ENCODE measurements around the gene CT45A10.
"Not testable (repeated sequence)": the region's sequence is repeated elsewhere in the genome, so short reads cannot be mapped to it uniquely, and the experiment has no call there.

The CT45A10 gene

GRCh38 chrX:135914404-135914803 is 21.2 kb upstream of the CT45A10 start:
- Histone ChIP-seq H3K4me3 (ENCODE audit: low read depth, low read length) (no peak overlapping the region), H3K4me1 (no peaks in the 10 kb centered on the region), H3K36me3 (ENCODE audit: control insufficient read depth, insufficient read depth, low read length) (no peaks in the 10 kb centered on the region), H3K9me3 (ENCODE audit: control insufficient read depth, low read length) (no peaks in the 10 kb centered on the region), H3K9ac (no peak overlapping the region), H3K27ac (no peak overlapping the region), H3K79me2 (no peaks in the 10 kb centered on the region), H3K27me3 (ENCODE audit: control insufficient read depth, insufficient read depth, low read length) (no peaks in the 10 kb centered on the region), H2AFZ (no peak overlapping the region), H3K4me2 (ENCODE audit: low read length) (no peak overlapping the region)
- no peak for TF ChIP-seq CTCF (IDR thresholded peaks at IDR 0.05)

GRCh38 chrX:135910251-135910650 is 17.0 kb upstream of the CT45A10 start:
- H2AFZ ChIP-seq, result no peak overlapping the region
- H3K9ac ChIP-seq, result no peak overlapping the region
- H3K27ac ChIP-seq, result no peak overlapping the region
- H3K36me3 ChIP-seq (ENCODE audit: control insufficient read depth, insufficient read depth, low read length), result no peaks in the 10 kb centered on the region
- no peaks in the 10 kb centered on the region for H3K4me1 ChIP-seq
- no peak for TF ChIP-seq CTCF (IDR thresholded peaks at IDR 0.05)
- no peaks in the 10 kb centered on the region for H3K27me3 ChIP-seq (ENCODE audit: control insufficient read depth, insufficient read depth, low read length)
- no peak overlapping the region for H3K4me2 ChIP-seq (ENCODE audit: low read length)
- no peaks in the 10 kb centered on the region for H3K9me3 ChIP-seq (ENCODE audit: control insufficient read depth, low read length)
- H3K4me3 ChIP-seq (ENCODE audit: low read depth, low read length), result no peak overlapping the region
- no peaks in the 10 kb centered on the region for H3K79me2 ChIP-seq

GRCh38 chrX:135892781-135893180 is 463 bp downstream of the CT45A10 start:
- Histone ChIP-seq H3K9ac (no peak overlapping the region), H3K9me3 (ENCODE audit: control insufficient read depth, low read length) (no peaks in the 10 kb centered on the region), H3K36me3 (ENCODE audit: control insufficient read depth, insufficient read depth, low read length) (no peaks in the 10 kb centered on the region), H3K4me1 (no peaks in the 10 kb centered on the region), H3K79me2 (no peaks in the 10 kb centered on the region), H3K4me3 (ENCODE audit: low read depth, low read length) (no peak overlapping the region), H2AFZ (no peak overlapping the region), H3K4me2 (ENCODE audit: low read length) (no peak overlapping the region), H3K27me3 (ENCODE audit: control insufficient read depth, insufficient read depth, low read length) (no peaks in the 10 kb centered on the region), H3K27ac (no peak overlapping the region)
- no peak for TF ChIP-seq CTCF (IDR thresholded peaks at IDR 0.05)

GRCh38 chrX:135890087-135890585 is 3.1 kb downstream of the CT45A10 start:
- H3K9ac ChIP-seq, result no peak overlapping the region
- TF ChIP-seq CTCF (IDR thresholded peaks at IDR 0.05), result no peak
- H3K4me3 ChIP-seq (ENCODE audit: low read depth, low read length), result no peak overlapping the region
- H3K27ac ChIP-seq, result no peak overlapping the region
- no peaks in the 10 kb centered on the region for H3K79me2 ChIP-seq
- no peak overlapping the region for H2AFZ ChIP-seq
- H3K9me3 ChIP-seq (ENCODE audit: control insufficient read depth, low read length), result no peaks in the 10 kb centered on the region
- no peaks in the 10 kb centered on the region for H3K36me3 ChIP-seq (ENCODE audit: control insufficient read depth, insufficient read depth, low read length)
- no peaks in the 10 kb centered on the region for H3K27me3 ChIP-seq (ENCODE audit: control insufficient read depth, insufficient read depth, low read length)
- H3K4me1 ChIP-seq, result no peaks in the 10 kb centered on the region
- H3K4me2 ChIP-seq (ENCODE audit: low read length), result no peak overlapping the region

- H2AFZ ChIP-seq; H3K27me3 ChIP-seq (ENCODE audit: control insufficient read depth, insufficient read depth, low read length); H3K4me1 ChIP-seq; H3K9me3 ChIP-seq (ENCODE audit: control insufficient read depth, low read length); H3K79me2 ChIP-seq; H3K4me2 ChIP-seq (ENCODE audit: low read length); H3K4me3 ChIP-seq (ENCODE audit: low read depth, low read length); H3K27ac ChIP-seq; H3K36me3 ChIP-seq (ENCODE audit: control insufficient read depth, insufficient read depth, low read length); H3K9ac ChIP-seq: not testable (repeated sequence)
Measured at GRCh38 chrX:135888976-135889375, 4.3 kb downstream of the CT45A10 start.

GRCh38 chrX:135888230-135888629 is 5.0 kb downstream of the CT45A10 start:
- not testable (repeated sequence) for H3K4me1 ChIP-seq; H3K4me2 ChIP-seq (ENCODE audit: low read length); H3K27ac ChIP-seq; H3K9me3 ChIP-seq (ENCODE audit: control insufficient read depth, low read length); H3K79me2 ChIP-seq; H3K9ac ChIP-seq; H3K36me3 ChIP-seq (ENCODE audit: control insufficient read depth, insufficient read depth, low read length); H3K4me3 ChIP-seq (ENCODE audit: low read depth, low read length); H3K27me3 ChIP-seq (ENCODE audit: control insufficient read depth, insufficient read depth, low read length); H2AFZ ChIP-seq

- H3K36me3 ChIP-seq (ENCODE audit: control insufficient read depth, insufficient read depth, low read length); H3K9me3 ChIP-seq (ENCODE audit: control insufficient read depth, low read length): not testable (repeated sequence)
Measured at GRCh38 chrX:135882741-135883140, 10.5 kb downstream of the CT45A10 start.

GRCh38 chrX:135871712-135872111 is 21.5 kb downstream of the CT45A10 start, which contains the start of gene CT45A9:
Gene CT45A9 (minus strand): TSS chrX:135871812. CDS start chrX:135868061, 3,751 bp downstream.
- not testable (repeated sequence) for H3K4me1 ChIP-seq; H3K27ac ChIP-seq; H3K36me3 ChIP-seq (ENCODE audit: control insufficient read depth, insufficient read depth, low read length); H3K4me2 ChIP-seq (ENCODE audit: low read length); H3K79me2 ChIP-seq; H2AFZ ChIP-seq; H3K4me3 ChIP-seq (ENCODE audit: low read depth, low read length); H3K27me3 ChIP-seq (ENCODE audit: control insufficient read depth, insufficient read depth, low read length); H3K9ac ChIP-seq; H3K9me3 ChIP-seq (ENCODE audit: control insufficient read depth, low read length)

More at GRCh38 chrX:135882741-135883140, 10.5 kb downstream of the CT45A10 start:
- not testable (repeated sequence) for H3K4me1 ChIP-seq; H3K79me2 ChIP-seq; H3K9ac ChIP-seq; H3K4me3 ChIP-seq (ENCODE audit: low read depth, low read length); H3K4me2 ChIP-seq (ENCODE audit: low read length); H3K27ac ChIP-seq; H3K27me3 ChIP-seq (ENCODE audit: control insufficient read depth, insufficient read depth, low read length); H2AFZ ChIP-seq
